NCI-H510A treated with DMSO at 0.1 percent for 48 hours (cell line): ENCODE results near the gene HPSE2.

Experiments
- DNase-seq: peaks from one replicate; lab custom pipeline; 2025; lab: John Stamatoyannopoulos, UW

The HPSE2 gene

GRCh38 chr10:98461500-98461842 is 774.2 kb downstream of the HPSE2 start:
- no peak for DNase-seq

GRCh38 chr10:98460837-98461499 is 774.7 kb downstream of the HPSE2 start:
- DNase-seq = no peak

GRCh38 chr10:98458809-98459784 is 776.6 kb downstream of the HPSE2 start:
- no peak for DNase-seq

GRCh38 chr10:98457721-98458120 is 777.9 kb downstream of the HPSE2 start:
- DNase-seq = no peak

GRCh38 chr10:98456686-98457482 is 778.8 kb downstream of the HPSE2 start:
- no peak for DNase-seq

GRCh38 chr10:98456043-98456570 is 779.5 kb downstream of the HPSE2 start:
- no peak for DNase-seq

- DNase-seq = no peak
Observed at GRCh38 chr10:98453729-98454128, 781.9 kb downstream of the HPSE2 start.

GRCh38 chr10:98450618-98451017 is 785.0 kb downstream of the HPSE2 start:
- DNase-seq = no peak

GRCh38 chr10:98449287-98449686 is 786.4 kb downstream of the HPSE2 start:
- DNase-seq = no peak

- DNase-seq = peak; percentile 74
Observed at GRCh38 chr10:98446661-98447221, 788.9 kb downstream of the HPSE2 start, which contains the start of gene HPS1. Gene HPS1, minus strand, starts transcription at chr10:98446935. Its CDS starts 3,695 bp downstream, at chr10:98443240.

- DNase-seq = peak; percentile 20
Observed at GRCh38 chr10:98446151-98446660, 789.4 kb downstream of the HPSE2 start.

- DNase-seq = no peak
Observed at GRCh38 chr10:98445200-98445812, 790.3 kb downstream of the HPSE2 start.

- no peak for DNase-seq
Observed at GRCh38 chr10:98444314-98445006, 791.2 kb downstream of the HPSE2 start.

GRCh38 chr10:98438715-98439114 is 796.9 kb downstream of the HPSE2 start:
- no peak for DNase-seq

- DNase-seq = no peak
Observed at GRCh38 chr10:98436704-98437103, 798.9 kb downstream of the HPSE2 start.

- no peak for DNase-seq
Observed at GRCh38 chr10:98435178-98435577, 800.5 kb downstream of the HPSE2 start.

- no peak for DNase-seq
Observed at GRCh38 chr10:98433881-98434732, 801.5 kb downstream of the HPSE2 start.

GRCh38 chr10:98433371-98433770 is 802.3 kb downstream of the HPSE2 start:
- no peak for DNase-seq

GRCh38 chr10:98432330-98432729 is 803.3 kb downstream of the HPSE2 start:
- DNase-seq = no peak
